ENCODE results near the gene ADGRE2.

ADGRE2 gene

GRCh38 chr19:14718522-14719116 is 59.7 kb downstream of the ADGRE2 start:
- TF ChIP-seq CTCF (IDR thresholded peaks at IDR 0.05) = no peak

GRCh38 chr19:14715841-14716240 is 62.5 kb downstream of the ADGRE2 start:
- TF ChIP-seq CTCF (IDR thresholded peaks at IDR 0.05) = no peak

GRCh38 chr19:14704450-14704849 is 73.9 kb downstream of the ADGRE2 start:
- TF ChIP-seq CTCF (IDR thresholded peaks at IDR 0.05) = no peak

GRCh38 chr19:14703833-14704232 is 74.5 kb downstream of the ADGRE2 start:
- TF ChIP-seq CTCF (IDR thresholded peaks at IDR 0.05) = no peak

- no peak for TF ChIP-seq CTCF (IDR thresholded peaks at IDR 0.05)
These were observed 77.5 kb downstream of the ADGRE2 start for GRCh38 chr19:14700711-14701375.

- TF ChIP-seq CTCF (IDR thresholded peaks at IDR 0.05) = no peak
These were observed 78.7 kb downstream of the ADGRE2 start for GRCh38 chr19:14699641-14700040.

- TF ChIP-seq CTCF (IDR thresholded peaks at IDR 0.05) = no peak
These were observed 82.9 kb downstream of the ADGRE2 start for GRCh38 chr19:14695471-14695870.
